Fibroblast of skin of abdomen (primary cell): ENCODE measurements around the gene GALNT11.
A peak's percentile ranks its signal among the peaks of the same experiment; 100 is the strongest.
"Not testable (repeated sequence)": the region's sequence is repeated elsewhere in the genome, so short reads cannot be mapped to it uniquely, and the experiment has no call there.

Experiments
- DNase-seq: peaks from one replicate; pipeline ENCODE4 v3.0.0-alpha.2; 2013

The GALNT11 gene

GRCh38 chr7:152027491-152028365 is 2.3 kb downstream of the GALNT11 start:
- not testable (repeated sequence) for DNase-seq

GRCh38 chr7:152030059-152030458 is 4.6 kb downstream of the GALNT11 start:
- peak; percentile 12 for DNase-seq

DNA sequence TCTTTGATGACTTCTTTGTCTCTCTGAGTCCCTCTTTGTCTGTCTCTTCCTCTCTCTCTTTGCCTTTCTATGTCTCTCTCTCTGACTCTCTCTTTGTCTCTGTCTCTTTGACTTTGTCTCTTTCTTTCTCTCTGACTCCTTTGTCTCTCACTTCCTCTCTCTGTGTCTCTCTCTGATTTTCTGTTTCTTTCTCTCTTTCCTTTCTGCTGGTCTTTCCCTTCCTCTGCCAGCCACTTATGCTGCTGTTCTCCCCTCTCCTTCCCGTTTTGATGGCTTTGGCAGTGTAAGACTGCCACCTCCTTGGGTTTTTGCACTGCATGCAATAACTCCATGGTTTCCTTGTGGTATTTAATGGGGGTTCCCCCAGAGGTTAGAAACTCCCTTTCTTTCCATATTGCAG is 5.2 kb downstream of the GALNT11 start:
- DNase-seq: not testable (repeated sequence)

DNA sequence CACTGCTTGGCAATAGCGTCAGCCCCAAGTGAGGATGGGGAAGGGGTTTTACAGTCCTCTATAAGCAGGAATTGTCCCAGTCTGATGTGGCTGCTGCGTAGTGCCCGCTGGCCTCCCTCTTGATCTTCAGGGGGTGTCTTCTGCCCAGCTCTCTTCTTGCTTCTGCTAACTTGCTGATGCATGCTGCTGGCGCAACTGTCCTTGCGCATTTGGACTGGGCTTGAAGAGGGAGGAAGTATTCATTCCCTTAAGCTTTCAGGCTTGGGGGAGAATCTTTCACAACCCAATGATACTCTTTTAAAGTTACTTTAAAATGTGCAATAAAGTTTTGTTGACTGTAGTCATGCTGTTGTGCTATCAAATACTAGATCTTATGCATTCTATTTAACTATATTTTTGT is 10.3 kb downstream of the GALNT11 start:
- DNase-seq: no peak

DNA sequence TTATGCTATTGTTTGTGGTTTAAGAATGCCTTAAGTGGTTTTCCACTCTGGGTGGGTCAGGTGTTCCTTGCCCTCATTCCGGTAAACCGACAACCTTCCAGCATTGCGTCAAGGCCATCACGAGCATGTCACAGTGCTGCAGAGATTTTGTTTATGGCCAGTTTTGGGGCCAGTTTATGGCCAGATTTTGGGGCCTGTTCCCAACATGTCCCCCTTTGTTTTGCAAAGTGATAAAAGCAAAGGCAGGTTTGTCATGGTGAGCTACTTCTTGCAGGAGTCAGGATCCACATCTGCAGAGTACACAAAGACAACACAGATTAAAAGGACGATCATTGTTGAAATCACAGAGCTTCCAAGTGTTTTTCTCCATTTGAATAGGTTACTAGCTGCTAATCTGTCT is 12.9 kb downstream of the GALNT11 start:
- DNase-seq: not testable (repeated sequence)

- DNase-seq: not testable (repeated sequence)
These were observed 17.6 kb downstream of the GALNT11 start for GRCh38 chr7:152043086-152043485.

DNA sequence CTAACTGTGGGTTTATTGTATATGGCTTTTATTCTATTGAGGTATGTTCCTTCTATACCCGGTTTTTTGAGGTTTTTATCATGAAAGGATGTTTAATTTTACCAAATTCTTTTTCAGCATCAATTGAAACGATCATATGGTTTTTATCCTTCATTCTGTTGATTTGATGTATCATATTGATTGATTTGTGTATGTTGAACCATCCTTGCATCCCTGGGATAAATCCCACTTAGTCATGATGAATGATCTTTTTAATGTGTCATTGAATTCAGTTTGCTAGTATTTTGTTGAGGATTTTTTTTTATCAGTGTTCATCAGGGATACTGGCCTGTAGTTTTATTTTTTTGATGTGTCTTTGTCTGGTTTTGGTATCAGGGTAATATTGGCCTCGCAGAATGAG is 19.4 kb downstream of the GALNT11 start:
- not testable (repeated sequence) for DNase-seq

DNA sequence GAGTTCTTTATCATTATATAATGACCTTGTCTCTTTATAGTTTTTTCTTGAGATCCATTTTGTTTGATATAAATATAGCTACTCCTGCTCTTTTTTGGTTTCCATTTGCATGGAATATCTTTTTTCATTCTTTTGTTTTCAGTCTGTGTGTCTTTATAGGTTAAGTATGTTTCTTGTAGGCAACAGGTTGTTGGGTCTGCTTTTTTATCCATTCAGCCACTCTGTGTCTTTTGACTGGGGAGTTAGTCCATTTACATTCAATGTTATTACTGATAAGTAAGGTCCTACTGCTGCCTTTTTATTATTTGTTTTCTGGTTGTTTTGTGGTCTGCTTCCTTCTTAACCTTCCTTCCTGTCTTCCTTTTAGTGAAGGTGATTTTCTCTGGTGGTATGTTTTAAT is 21.1 kb downstream of the GALNT11 start:
- DNase-seq: no peak

DNA sequence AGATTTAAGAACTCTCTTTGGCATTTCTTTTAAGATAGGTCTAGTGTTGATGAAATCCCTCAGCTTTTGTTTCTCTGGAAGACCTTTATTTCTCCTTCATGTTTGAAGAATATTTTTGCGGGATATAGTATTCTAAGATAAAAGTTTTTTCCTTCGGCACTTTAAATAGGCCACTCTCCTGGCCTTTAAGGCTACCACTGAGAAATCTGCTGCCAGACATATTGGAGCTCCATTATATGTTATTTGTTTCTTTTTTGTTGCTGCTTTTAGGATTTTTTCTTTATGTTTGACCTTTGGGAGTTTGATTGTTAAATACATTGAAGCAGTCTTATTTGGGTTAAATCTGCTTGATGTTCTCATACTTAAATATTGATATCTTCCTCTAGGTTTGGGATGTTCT is 22.6 kb downstream of the GALNT11 start:
- no peak for DNase-seq

GRCh38 chr7:152050547-152050971 is 25.1 kb downstream of the GALNT11 start:
- DNase-seq: peak; percentile 54

DNA sequence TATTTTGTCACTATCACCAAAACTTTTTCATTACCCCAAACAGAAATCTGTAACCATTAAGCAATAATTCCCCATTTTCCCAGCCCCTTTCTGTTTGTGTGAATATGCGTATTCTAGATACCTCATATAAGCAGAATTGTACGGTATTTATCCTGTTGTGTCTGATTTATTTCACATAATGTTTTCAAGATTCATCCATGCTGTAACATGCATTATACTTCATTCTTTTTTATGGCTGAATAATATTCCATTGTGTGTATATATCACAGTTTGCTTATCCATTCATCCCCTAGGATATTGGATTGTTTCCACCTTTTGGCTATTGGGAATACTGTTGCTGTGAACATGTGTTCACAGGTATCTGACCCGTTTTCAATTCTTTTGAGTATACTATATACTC is 26.5 kb downstream of the GALNT11 start:
- DNase-seq: no peak

DNA sequence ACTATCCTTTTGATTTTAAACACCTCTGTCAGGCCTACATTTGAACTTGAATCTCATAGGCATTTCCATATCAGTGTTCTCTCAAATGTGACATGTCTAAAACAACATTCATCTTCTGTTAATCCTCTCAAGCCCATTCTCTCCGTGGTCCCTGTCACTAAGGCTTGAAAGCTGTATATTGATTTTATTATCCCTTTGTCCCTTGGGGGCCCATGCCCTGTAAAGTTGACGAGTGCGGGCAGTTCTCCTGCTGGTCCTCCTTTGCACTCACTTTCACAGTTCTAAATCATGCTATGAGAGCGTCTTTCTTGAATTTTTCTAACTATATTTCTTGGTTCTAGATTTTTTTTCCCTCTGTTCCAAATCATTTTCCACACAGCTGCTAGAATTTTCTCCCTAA is 27.3 kb downstream of the GALNT11 start:
- no peak for DNase-seq

DNA sequence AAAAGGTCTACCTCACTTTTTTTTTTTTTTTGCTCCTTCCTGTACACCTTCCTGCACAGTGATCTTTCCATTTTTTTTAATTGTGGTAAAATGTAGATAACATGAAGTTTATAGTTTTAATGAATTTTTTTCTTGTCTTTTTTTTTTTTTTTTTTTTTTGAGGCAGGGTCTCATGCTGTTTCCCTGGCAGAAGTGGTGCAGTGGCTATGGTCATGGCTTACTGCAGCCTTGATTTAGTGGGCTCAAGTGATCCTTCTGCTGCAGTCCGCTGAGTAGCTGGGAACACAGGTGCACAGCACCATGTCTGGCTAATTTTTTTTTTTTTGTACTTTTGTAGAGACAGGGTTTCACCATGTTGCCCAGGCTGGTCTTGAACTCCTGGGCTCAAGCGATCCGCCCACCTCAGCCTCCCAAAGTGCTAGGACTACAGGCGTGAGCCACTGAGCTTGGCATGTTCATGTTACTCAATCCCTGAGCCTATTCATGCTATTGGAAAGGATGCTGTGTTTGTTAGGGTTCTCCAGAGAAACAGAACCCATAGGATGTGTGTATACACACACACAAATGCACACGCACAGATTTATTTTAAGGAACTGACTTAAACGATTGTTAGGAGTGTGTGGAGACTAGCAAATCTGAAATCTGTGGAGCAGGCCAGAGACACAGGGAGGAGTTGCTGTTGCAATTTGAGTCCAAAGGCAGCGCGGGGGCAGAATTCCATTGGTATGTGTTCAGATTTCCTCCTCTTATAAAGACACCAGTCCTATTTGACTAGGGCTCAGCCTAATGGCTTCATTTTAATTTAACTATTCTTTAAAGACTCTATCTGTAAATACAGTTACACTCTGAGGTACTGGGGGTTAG is 29.1 kb downstream of the GALNT11 start:
- DNase-seq: peak; percentile 74

DNA sequence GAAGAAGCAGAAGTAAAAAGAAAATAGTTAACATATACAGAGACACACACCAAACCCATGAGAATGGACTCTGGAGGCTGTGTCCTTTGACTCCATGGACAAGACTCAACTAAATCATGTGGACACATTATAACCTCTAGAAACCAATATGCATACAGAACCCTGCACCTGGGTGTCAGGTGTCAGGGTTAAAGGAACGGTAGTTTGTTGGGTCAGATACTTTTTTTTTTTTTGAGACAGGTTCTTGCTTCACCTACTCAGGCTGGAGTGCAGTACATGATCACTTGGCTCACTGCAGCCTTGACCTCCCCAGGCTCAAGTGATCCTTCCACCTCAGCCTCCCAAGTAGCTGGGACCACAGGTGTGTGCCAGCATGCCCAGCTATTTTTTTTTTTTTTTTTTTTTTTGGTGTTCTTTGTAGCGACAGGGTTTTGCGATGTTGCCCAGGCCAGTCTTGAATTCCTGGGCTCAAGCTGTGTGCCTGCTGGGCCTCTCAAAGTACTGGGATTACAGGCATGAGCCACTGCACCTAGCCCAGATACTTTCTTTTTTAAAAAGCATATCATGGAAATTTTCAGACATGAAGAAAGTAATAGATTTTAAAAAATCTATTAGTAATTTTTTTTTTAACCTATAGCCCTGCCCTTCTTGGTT is 31.3 kb downstream of the GALNT11 start:
- DNase-seq: no peak

GRCh38 chr7:152059311-152059710 is 33.8 kb downstream of the GALNT11 start:
- DNase-seq: no peak

GRCh38 chr7:152061086-152061485 is 35.6 kb downstream of the GALNT11 start:
- DNase-seq: not testable (repeated sequence)

DNA sequence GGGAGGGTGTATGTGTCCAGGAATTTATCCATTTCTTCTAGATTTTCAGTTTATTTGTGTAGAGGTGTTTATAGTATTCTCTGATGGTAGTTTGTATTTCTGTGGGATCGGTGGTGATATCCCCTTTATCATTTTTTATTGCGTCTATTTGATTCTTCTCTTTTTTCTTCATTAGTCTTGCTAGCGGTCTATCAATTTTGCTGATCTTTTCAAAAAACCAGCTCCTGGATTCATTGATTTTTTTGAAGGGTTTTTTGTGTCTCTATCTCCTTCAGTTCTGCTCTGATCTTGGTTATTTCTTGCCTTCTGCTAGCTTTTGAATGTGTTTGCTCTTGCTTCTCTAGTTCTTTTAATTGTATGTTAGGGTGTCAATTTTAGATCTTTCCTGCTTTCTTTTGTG is 37.7 kb downstream of the GALNT11 start:
- DNase-seq: not testable (repeated sequence)

GRCh38 chr7:152063821-152064220 is 38.3 kb downstream of the GALNT11 start:
- DNase-seq: not testable (repeated sequence)

DNA sequence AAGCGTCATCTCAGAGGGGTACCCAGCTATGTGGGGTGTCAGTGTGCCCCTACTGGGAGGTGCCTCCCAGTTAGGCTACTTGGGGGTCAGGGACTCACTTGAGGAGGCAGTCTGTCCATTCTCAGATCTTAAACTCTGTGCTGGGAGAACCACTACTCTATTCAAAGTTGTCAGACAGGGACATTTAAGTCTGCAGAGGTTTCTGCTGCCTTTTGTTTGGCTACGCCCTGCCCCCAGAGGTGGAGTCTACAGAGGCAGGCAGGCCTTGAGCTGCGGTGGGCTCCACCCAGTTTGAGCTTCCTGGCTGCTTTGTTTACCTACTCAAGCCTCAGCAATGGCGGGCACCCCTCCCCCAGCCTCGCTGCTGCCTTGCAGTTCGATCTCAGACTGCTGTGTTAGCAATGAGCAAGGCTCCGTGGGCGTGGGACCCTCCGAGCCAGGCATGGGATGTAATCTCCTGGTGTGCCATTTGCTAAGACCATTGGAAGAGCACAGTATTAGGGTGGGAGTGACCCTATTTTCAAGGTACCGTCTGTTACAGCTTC is 40.4 kb downstream of the GALNT11 start:
- DNase-seq: not testable (repeated sequence)

- no peak for DNase-seq
These were observed 46.9 kb downstream of the GALNT11 start for GRCh38 chr7:152072421-152072820.

DNA sequence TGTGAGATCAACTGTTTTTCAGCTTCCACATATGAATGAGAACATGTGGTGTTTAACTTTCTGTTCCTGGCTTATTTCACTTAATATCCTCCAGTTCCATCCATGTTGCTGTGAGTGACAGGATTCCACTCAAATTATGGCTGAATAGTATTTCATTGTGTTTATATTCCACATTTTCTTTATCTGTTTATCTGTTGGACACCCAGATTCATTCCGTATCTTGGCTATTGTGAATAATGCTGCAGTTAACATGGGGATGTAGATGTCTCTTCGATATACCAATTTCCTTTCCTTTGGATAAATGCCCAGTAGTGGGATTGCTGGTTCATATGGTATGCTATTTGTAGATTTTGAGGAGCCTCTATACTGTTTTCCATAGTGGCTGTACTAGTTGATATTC is 47.9 kb downstream of the GALNT11 start:
- DNase-seq: peak; percentile 12

GRCh38 chr7:152074673-152075072 is 49.2 kb downstream of the GALNT11 start:
- DNase-seq: no peak

- not testable (repeated sequence) for DNase-seq
These were observed 49.9 kb downstream of the GALNT11 start for GRCh38 chr7:152075379-152075778.
